Activated T-cell treated with anti-CD3 and anti-CD28 coated beads, Interleukin-2, amount 50 U/mL, for 48 hours (primary cell): ENCODE results near the gene DNAJC16.

Experiments used
- DNase-seq, 2 experiments: peaks; one replicate each; pipeline ENCODE4 v3.0.0-alpha.2; 2020

DNAJC16 gene

DNA sequence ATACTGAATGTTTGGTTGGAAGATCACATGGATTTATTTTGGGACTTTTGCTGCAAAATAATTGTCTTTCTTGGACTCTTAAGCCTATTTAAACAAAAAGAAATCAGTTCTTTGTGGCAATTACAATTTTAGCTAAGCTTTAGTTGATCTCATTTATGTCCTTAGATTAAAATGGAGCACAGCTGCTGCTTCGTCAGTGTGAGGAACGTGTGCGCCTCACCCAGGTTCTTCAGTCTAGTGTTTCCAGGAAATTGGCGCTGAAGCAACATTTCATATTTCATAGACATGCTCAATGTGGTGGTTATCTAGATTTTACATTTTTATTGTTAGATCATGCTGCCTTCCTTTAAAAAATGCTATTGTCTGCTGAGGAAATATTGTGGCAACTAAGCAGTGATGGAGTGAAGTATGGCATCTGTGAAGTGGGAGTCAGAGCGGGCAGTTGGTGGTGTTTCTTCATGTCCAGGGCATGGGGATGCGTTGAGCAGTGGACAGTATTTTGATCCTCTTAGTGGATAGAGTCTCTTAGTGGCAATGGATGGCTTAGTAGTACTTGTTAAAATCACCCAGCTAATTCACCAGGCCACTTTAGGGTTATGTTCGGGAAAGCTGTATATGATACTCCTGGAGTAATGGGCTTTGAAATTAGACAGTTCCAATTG is 96.2 kb downstream of the DNAJC16 start:
- DNase-seq = no peak

DNA sequence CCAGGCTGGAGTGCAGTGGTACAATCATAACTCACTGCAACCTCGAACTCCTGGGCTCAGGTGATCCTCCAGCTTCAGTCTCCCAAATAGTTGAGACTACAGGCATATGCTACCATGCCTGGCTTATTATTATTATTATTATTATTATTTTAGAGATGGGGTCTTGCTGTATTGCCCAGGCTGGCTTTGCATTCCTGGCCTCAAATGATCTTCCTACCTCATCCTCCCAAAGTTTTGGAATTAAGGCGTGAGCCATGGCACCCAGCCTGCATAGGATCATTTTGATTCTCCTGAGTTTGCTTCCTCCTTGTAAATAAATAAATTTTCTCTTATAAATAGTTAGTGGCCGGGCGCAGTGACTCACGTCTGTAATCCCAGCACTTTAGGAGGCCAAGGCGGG is 96.8 kb downstream of the DNAJC16 start:
- DNase-seq = no peak

DNA sequence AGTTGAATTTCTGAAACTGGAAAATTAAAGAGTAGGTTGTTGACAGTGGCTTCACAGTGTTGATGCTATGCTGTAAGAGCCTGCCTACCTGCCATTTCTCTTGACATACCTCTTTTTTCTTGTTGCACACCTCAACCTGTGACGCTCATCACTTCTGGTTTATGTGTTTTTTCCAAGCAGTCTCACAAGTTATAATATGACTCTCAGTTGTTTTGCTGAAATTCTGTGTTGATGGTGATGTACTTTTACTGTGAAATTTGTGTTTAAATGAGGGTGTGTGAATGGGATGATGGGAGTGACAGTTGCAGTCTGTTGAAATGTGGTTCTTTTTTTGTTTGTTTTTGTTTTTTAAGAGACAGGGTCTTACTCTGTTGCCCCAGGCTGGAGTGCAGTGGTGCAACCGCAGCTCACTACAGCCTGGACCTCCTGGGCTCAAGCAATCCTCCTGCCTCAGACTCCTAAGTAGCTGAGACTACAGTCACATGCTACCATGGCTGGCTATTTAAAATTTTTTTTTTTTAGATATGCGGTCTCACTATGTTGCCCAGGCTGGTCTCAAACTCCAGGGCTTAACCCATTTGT is 97.6 kb downstream of the DNAJC16 start:
- DNase-seq = no peak

DNA sequence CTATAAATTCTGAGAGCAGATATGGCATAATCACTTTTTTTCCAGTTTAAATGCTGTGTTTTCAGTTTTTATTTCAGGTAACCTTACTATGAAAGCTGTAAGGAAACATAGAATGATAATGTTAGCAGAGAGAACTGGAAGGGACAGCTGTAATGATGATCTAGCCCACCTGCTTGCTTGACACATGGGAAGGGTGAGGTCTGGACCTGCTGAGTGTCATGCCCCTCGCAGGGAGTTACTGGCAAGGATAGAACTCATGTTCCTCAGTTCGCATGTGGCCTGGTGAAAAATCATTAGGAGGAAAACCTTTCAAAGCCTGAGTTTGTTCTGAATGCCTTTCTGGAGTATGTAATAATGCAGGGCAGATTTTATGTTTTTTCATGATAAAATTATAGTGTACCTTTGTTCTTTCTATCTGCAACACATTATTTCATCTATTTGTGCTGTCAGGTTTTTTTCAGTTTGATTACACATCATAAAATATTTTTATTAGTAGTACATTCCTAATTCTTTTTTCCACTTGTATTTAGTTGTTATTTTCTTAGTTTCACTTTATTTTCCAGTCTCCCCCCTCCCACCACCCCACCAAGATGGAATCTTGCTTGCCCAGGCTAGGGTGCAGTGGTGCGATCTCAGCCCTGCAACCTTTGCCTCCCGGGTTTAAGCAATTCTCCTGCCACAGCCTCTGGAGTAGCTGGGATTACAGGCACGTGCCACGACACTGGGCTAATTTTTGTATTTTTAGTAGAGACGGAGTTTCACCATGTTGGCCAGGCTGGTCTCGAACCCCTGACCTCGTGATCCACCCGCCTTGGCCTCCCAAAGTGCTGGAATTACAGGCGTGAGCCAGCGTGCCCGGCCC is 98.6 kb downstream of the DNAJC16 start:
- no peak for DNase-seq
